HG03066 (cell line): Measurements from ENCODE around the gene AREL1.
"Not testable (repeated sequence)": the region's sequence is repeated elsewhere in the genome, so short reads cannot be mapped to it uniquely, and the experiment has no call there.

Source experiments
- ATAC-seq: cut with Tn5 transposase; IDR thresholded peaks from one replicate; pipeline ENCODE4 v1.9.1; 2021; ENCODE audit warnings: low read depth; ENCODE audit not compliant: unreplicated experiment

Gene AREL1, protein sequence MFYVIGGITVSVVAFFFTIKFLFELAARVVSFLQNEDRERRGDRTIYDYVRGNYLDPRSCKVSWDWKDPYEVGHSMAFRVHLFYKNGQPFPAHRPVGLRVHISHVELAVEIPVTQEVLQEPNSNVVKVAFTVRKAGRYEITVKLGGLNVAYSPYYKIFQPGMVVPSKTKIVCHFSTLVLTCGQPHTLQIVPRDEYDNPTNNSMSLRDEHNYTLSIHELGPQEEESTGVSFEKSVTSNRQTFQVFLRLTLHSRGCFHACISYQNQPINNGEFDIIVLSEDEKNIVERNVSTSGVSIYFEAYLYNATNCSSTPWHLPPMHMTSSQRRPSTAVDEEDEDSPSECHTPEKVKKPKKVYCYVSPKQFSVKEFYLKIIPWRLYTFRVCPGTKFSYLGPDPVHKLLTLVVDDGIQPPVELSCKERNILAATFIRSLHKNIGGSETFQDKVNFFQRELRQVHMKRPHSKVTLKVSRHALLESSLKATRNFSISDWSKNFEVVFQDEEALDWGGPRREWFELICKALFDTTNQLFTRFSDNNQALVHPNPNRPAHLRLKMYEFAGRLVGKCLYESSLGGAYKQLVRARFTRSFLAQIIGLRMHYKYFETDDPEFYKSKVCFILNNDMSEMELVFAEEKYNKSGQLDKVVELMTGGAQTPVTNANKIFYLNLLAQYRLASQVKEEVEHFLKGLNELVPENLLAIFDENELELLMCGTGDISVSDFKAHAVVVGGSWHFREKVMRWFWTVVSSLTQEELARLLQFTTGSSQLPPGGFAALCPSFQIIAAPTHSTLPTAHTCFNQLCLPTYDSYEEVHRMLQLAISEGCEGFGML

DNA sequence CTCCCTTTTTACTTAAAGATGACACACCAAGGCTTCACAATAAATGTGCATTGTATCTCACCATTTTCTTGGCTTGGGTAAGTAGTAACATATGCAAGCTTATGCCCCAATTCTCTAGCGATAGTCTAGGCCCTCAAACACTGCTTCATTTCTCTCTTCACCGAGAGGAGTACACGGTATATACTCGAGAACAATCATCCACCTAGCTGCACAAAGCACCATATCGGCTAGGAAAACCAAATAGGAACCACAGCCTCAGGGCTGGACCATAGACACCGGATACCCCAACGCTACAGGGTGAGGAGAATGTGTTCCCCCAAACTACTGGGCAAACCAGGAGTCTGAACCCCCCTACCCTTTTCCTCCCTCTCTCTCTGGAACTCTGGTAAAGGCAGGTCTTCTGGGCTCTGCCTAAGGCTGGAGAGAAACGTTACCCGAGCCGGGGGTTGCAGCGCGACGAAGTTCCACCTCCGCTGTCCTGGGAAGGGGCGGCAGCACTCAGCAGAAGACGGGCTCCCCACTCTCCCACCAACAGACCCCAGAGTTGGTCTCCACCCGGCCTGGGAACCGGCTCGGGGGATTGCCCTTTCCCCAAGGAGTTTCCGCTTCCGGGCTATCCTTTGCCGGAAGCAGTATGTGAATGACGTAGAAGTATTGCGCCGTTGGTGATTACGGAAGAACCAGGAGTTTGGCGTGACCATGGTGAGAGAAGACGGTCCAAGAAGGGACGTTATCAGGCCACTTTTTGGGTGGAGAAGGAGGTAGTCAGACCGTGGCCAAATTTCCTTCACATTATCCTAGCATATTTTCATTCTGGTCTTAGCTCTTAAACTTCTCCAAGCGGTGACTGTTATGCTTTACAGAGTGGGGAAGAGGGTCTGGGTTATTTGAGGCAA is at the start of gene AREL1, which contains the start of gene FCF1:
Gene AREL1, minus strand, starts transcription at position 582 of the 896 bp plus-strand sequence. CDS start 27,465 bp downstream, outside the sequence.
Gene FCF1, plus strand, starts transcription at position 646 of the 896 bp plus-strand sequence. Its CDS starts 54 bp downstream, at position 700.
- ATAC-seq: peak; percentile 97

DNA sequence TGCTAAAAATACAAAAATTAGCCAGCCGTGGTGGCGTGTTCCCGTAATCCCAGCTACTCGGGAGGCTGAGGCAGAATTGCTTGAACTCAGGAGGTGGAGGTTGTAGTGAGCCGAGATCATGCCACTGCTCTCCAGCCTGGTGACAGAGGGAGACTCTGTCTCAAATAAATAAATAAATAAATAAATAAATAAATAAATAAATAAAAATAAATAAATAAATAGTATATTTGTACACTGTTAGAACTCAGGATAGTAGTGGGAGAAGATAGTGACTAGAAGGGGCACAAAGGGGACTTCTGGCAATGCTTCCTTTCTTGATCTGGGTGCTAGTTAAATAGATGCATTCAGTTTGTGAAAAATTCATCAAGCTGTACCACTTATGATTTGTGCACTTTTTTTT is 45.6 kb upstream of the AREL1 start:
- not testable (repeated sequence) for ATAC-seq

GRCh38 chr14:74756326-74756725 is 43.4 kb upstream of the AREL1 start:
- ATAC-seq: no peak

DNA sequence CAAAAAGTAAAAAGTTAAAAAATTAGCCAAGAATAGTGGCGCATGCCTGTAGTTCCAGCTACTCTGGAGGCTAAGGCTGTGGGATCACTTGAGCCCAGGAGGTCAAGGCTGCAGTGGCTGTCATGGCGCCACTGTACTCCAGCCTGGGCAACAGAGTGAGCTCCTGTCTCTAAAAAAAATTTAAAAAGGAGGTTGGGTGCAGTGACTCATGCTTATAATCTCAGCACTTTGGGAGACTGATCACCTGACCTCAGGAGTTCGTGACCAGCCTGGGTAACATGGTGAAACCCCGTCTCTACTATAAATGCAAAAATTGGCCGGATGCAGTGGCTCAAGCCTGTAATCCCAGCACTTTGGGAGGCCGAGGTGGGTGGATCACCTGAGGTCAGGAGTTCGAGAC is 42.0 kb upstream of the AREL1 start:
- ATAC-seq: no peak

GRCh38 chr14:74754157-74754556 is 41.3 kb upstream of the AREL1 start:
- no peak for ATAC-seq

- no peak for ATAC-seq
Observed at GRCh38 chr14:74747237-74747636, 34.4 kb upstream of the AREL1 start.

- ATAC-seq: no peak
Observed at GRCh38 chr14:74739293-74740030, 26.6 kb upstream of the AREL1 start.

DNA sequence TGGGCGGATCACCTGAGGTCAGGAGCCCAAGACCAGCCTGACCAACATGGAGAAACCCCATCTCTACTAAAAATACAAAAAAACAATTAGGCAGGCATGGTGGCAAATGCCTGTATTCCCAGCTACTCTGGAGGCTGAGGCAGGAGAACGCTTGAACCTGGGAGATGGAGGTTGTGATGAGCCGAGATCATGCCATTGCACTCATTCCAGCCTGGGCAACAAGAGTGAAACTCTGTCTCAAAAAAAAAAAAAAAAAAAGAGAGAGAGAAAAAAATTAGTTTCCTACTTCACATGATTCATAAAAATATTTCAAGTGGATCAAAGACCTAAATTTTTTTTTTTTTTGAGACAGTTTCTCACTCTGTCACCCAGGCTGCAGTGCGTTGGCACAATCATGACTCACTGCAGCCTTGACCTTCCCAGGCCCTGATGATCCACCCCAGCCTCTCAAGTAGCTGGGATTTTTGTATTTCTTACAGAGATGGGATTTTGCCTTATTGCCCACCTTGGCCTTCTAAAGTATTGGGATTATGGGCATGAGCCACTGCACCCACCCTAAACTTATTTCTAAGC is 25.0 kb upstream of the AREL1 start:
- no peak for ATAC-seq

GRCh38 chr14:74735125-74735524 is 22.2 kb upstream of the AREL1 start:
- no peak for ATAC-seq

DNA sequence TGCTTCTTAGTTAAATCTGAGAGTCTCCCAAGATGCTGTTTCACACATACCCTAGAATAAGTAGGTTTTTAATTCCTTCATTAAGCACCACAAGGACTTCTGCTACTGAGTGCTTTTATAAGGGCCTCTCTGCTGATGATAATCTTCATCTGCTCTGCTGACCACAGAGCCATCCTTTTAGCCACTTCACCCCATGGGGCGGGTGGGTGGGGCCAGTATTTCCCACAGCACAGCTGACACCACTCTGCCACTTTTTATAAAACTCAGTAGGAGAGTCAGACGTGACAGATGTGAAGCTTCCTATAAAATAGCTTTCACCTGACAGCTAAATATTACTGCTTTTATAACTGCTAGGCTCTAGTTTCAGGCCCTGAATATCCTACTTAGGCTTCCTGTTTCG is 20.3 kb upstream of the AREL1 start:
- ATAC-seq: no peak

- no peak for ATAC-seq
Observed at GRCh38 chr14:74732387-74732786, 19.5 kb upstream of the AREL1 start.

- no peak for ATAC-seq
Observed at GRCh38 chr14:74723134-74723533, 10.3 kb upstream of the AREL1 start.

DNA sequence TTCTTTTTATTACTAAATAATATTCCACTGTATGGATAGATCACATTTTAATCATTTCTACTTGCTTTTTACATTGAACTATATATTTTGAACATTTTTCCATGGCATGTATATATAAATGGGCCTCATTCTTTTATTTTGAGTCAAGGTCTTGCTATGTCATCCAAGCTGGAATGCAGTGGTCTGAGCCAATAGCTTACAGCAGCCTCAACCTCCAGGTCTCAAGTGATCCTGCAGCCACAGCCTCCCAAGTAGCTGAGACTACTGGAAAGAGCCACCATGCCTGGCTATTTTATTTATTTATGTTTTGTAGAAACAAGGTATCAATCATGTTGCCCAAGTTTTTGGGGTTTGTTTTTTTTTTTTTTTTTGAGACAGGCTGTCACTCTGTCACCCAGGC is 7.6 kb upstream of the AREL1 start:
- ATAC-seq: no peak

- ATAC-seq: no peak
Observed at GRCh38 chr14:74713395-74713735, 485 bp upstream of the AREL1 start.

GRCh38 chr14:74711651-74712050 is 1.2 kb downstream of the AREL1 start:
- ATAC-seq: no peak

DNA sequence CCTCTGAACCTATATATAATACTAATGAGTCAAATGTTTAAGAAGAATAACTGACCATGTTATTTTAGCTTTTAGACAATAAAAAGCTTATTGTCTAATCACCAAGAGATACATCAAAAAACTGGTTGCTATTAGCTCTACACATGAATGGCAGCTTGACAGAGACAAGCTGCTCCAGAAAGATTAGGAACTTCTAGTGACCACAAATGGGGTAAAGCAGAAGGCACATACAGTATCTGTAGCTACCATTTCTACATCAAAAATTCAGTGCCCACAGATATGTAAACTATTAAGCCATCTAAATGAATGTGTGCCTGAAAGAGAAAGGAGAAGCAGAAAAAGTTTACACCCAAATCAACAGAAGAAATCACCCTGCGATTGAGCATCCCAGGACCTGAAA is 2.4 kb downstream of the AREL1 start:
- ATAC-seq: no peak

DNA sequence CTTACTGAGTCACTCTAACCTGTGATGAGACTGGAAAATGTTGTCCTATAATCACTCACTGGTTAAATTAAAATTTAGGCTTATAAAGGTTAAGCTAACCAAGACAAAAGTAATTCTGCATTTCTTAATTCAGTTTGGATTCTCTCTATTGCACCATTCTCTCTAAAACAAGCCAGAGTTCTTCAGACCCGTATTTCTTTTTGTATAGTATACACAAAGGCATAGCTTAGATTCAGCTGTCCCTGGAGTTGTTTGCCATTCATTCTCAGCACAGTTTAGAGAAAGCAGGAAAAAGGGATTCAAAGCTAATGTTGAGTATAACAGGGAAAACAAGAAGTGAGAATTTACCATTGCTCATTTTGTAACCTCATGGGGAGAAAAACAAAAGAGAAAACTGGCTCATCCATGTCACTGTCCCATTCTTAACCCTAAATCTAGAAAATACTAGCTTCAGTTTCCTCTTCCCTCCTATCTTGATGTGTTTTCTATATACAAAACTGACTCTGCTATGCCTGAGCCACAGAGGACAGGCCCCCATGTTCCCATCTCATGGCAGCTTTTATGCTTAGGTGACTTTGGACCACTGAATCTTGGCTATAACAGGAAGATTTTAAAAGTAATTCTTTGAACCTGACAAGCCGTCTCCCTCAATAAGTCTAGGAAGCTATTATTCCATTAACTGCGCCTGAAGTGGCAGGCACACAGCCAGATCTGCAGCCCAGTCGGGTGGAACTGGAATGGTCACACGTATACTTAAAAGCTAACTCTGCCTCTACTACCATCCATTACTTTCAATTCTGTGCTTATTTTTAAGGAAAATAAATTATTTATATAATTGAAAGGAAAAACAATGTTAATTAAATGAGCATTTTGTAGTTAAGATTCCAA is 7.0 kb downstream of the AREL1 start:
- no peak for ATAC-seq

DNA sequence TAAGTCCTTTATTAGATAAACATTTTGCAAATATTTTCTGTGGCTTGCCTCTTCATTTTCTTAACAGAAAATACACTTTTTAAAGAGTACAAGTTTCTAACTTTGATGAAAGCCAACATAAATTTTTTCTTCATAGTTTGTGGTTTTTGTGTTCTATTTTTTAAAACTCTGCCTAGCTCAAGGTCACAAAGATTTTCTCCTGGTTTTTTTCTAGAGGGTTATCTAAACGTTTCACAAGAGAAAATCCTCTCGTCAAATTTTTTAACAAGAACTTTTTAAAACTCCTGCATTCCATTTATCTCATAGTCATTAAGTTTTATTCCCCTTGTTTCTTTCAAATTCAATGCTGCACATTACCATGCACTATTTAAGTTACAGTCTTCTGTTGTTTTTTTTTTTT is 8.2 kb downstream of the AREL1 start:
- no peak for ATAC-seq

DNA sequence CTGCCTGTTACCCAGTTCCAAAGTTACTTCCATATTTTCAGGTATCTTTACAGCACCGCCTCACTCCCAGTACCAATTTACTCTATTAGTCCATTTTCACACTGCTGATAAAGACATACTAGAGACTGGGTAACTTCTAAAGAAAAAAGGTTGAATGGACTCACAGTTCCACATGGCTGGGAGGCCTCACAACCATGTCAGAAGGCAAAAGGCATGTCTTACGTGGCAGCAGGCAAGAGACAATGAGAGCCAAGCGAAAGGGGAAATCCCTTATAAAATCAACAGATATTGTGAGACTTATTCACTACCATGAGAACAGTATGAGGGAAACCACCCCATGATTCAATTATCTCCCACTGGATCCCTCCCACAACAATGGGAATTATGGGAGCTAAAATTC is 9.8 kb downstream of the AREL1 start:
- ATAC-seq: no peak
